Ascending aorta (tissue), 2 donors: ENCODE data around the gene BACE2. TPM values are rescaled to one million over a fixed set of nuclear protein-coding genes. Genes with fewer than 3 reads are reported as not detected.
"Not testable (repeated sequence)": the region's sequence is repeated elsewhere in the genome, so short reads cannot be mapped to it uniquely, and the experiment has no call there.

Experiments
- DNase-seq, 2 donors: peaks; one replicate each; pipeline ENCODE4 v3.0.0-alpha.2; 2019; ENCODE audit warnings: low spot score in 2 of 2
- H3K27ac ChIP-seq, 2 donors: fragments of 200-600 bp; sonication (generic); one replicate each; pipeline ENCODE4 v1.5.1; 2016 to 2017; ENCODE audit warnings: mild to moderate bottlenecking in 1 of 2
- H3K27me3 ChIP-seq: fragments of 200-600 bp; sonication (generic); one replicate; pipeline ENCODE4 v1.5.1; 2017
- H3K36me3 ChIP-seq, 2 donors: fragments of 200-600 bp; sonication (generic); one replicate each; pipeline ENCODE4 v1.5.1; 2016
- H3K4me1 ChIP-seq, 2 donors: fragments of 200-600 bp; sonication (generic); one replicate each; pipeline ENCODE4 v1.5.1; 2016 to 2017; ENCODE audit warnings: mild to moderate bottlenecking in 1 of 2
- H3K4me3 ChIP-seq, 2 donors: fragments of 200-600 bp; sonication (generic); one replicate each; pipeline ENCODE4 v1.5.1; 2016 to 2017; ENCODE audit warnings: mild to moderate bottlenecking in 1 of 2
- H3K9me3 ChIP-seq, 2 donors: fragments of 200-600 bp; sonication (generic); one replicate each; pipeline ENCODE4 v1.5.1; 2016
- intact Hi-C: fragments of 100-400 bp; cut with DNase I; formaldehyde crosslinking; loops from one replicate; pipeline ENCODE4 v1.15.1; 2023
- total RNA-seq: library from RNA; depleted of rRNA; stranded (reverse); fragments of >200 nt; gene quantifications from one replicate; pipeline ENCODE4 v1.1.0, GENCODE V29; 2016
- TF ChIP-seq, protein P1 (sequence below), 3 experiments: fragments of 200-600 bp in 2 of 3; fragments of 450-650 bp in 1 of 3; sonication (generic) in 2 of 3; IDR thresholded peaks; one replicate each; pipeline ENCODE4 v1.5.1; 2016 to 2019; ENCODE audit warnings: antibody characterized with exemption in 3 of 3, mild to moderate bottlenecking in 1 of 3, moderate library complexity in 1 of 3

Gene BACE2
- total RNA-seq, 1 donor from 2014 or later: 151 TPM

DNA sequence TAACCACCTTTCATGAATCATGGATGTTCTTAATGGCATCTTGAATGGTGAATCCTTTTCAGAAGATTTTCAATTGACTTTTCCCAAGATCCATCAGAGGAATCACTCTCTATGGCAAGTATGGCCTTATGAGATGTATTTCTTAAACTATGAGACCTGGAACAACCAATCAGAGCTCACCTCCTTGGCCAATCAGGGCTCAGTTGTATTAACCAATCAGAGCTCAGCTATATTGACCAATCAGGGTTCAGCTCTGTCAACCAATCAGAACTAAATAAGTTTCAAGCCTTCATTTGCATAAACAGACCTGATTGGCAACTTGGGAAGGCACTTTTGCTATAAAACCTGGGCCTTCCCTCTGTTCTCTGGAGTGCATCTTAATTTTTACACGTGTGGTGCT is 135.0 kb downstream of the BACE2 start:
- H3K4me3 ChIP-seq: no peak overlapping the region
- H3K4me1 ChIP-seq: no peaks in the 10 kb centered on the region
- intact Hi-C loops: no loop called here
- TF ChIP-seq, protein P1, sequence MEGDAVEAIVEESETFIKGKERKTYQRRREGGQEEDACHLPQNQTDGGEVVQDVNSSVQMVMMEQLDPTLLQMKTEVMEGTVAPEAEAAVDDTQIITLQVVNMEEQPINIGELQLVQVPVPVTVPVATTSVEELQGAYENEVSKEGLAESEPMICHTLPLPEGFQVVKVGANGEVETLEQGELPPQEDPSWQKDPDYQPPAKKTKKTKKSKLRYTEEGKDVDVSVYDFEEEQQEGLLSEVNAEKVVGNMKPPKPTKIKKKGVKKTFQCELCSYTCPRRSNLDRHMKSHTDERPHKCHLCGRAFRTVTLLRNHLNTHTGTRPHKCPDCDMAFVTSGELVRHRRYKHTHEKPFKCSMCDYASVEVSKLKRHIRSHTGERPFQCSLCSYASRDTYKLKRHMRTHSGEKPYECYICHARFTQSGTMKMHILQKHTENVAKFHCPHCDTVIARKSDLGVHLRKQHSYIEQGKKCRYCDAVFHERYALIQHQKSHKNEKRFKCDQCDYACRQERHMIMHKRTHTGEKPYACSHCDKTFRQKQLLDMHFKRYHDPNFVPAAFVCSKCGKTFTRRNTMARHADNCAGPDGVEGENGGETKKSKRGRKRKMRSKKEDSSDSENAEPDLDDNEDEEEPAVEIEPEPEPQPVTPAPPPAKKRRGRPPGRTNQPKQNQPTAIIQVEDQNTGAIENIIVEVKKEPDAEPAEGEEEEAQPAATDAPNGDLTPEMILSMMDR (IDR thresholded peaks at IDR 0.05): no peak
- H3K27me3 ChIP-seq: no peaks in the 10 kb centered on the region
- H3K9me3 ChIP-seq: peaks cover 0 to 9% of the 10 kb centered on the region in 2 donors
- no peak overlapping the region for H3K27ac ChIP-seq
- DNase-seq: no peak
- H3K36me3 ChIP-seq: no peaks in the 10 kb centered on the region

DNA sequence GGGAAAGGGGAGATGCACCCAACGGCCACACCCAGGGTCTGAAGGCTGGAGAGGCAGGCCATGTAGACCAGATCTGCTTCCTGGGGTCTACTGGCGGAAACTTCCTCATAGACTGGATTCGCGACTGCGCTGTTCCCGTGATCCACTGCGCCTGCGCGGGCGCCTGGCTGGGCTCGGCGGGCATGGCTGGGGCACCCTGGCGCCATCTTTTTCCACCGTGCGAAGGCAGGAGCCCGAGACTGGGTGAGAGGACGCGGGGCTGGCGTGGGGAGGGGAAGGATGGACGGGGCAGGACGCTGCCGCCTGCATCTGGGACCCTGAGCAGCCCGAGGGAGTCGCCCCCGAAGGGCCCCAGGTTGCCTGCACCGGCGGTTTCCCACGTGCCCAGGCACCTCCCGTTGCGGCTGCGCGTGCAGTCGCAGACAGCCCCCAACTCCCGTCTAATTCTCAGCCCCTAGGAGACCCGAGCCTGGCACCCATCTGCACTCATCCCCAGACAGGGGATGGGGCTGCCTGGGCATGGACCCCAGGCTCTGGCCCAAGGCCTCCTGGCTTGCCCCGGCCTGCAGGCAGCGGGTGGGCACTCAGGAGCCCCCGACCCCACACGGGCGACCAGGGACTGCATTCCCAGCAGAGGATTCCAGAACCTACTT is 136.2 kb downstream of the BACE2 start:
- Histone ChIP-seq H3K36me3 (no peaks in the 10 kb centered on the region), H3K4me3 (no peak overlapping the region), H3K27ac (no peak overlapping the region), H3K9me3 (peaks cover 0 to 9% of the 10 kb centered on the region in 2 donors), H3K4me1 (no peaks in the 10 kb centered on the region), H3K27me3 (no peaks in the 10 kb centered on the region)
- TF ChIP-seq, protein P1 (IDR thresholded peaks at IDR 0.05): no peak
- intact Hi-C loops: no loop called here
- DNase-seq: no peak

DNA sequence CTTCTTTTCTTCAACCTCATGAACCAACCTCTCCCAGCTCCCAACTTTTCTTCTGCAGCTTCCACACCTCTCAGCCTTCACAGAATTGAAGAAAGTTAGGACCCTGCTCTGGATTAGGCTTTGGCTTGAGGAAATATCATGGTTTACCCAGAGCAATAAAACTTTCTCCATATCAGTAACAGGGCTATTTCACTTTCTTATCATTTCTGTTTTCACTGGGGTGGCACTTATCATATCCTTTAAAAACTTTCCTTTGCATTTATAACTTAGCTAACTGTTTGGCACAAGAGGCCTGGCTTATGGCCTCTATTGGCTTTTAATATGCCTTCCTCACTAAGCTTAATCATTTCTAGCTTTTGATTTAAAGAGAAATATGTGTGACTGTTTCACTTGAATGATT is 139.3 kb downstream of the BACE2 start:
- peaks cover 0 to 2% of the 10 kb centered on the region in 2 donors for H3K9me3 ChIP-seq
- H3K4me1 ChIP-seq: no peaks in the 10 kb centered on the region
- intact Hi-C loops: no loop called here

DNA sequence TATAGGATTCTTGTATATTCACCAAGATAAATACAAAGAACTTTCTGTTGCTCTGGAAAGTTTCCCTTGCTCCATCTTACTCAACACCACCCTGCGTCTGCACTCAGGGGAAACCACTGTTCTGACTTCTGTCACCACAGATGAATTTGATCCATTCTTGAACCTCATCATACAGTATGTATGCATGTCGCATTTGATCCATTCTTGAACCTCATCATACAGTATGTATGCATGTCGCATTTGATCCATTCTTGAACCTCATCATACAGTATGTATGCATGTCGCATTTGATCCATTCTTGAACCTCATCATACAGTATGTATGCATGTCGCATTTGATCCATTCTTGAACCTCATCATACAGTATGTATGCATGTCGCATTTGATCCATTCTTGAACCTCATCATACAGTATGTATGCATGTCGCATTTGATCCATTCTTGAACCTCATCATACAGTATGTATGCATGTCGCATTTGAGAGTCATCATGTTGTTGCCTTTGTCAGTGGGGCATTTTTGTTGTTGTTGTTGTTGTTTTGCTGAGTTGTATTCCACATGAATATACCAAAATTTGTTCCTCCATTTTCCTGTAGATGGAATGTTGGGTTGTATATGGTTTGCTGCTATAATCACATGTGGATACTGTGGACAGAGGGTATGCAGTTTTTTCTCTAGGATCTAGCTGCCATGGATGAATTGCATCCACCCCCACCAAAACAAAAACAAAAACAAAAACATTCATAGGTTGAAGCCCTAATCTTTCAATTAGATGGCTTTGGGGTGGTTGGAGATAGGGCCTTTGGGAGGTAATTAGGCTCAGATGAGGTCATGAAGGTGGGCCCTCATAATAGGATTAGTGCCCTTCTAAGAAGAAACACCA is 145.6 kb downstream of the BACE2 start:
- H3K4me1 ChIP-seq, DNase-seq, H3K36me3 ChIP-seq, H3K9me3 ChIP-seq, intact Hi-C loops, H3K27ac ChIP-seq, H3K4me3 ChIP-seq, H3K27me3 ChIP-seq: not testable (repeated sequence)

More for the DNA sequence above, 139.3 kb downstream of the BACE2 start:
- H3K4me3 ChIP-seq: no peak overlapping the region
- no peaks in the 10 kb centered on the region for H3K27me3 ChIP-seq
- no peak overlapping the region for H3K27ac ChIP-seq
- no peaks in the 10 kb centered on the region for H3K36me3 ChIP-seq
- no peak for DNase-seq
- TF ChIP-seq, protein P1 (IDR thresholded peaks at IDR 0.05): no peak

DNA sequence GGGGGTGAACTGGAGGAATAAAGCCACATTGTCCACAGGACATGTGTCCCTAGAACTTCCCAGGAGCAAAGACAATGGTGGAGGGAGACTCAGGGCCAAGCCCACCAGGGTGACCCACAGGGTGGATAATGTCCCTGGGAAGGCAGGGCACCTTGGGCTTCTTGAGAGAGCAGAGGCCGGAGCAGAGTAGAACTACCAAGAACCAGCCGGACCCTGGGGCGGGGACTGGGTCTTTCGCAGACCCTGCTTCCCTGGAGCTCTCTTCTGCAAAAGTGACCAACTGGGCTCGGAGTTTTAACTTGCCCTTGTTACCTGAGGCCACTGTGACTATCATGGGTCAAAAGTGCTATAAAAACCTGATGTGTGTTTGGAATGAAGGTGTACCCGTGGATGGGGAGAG is 147.8 kb downstream of the BACE2 start:
- Histone ChIP-seq H3K4me1 (peaks cover 0 to 7% of the 10 kb centered on the region in 2 donors), H3K4me3 (no peak overlapping the region), H3K27me3 (no peaks in the 10 kb centered on the region), H3K27ac (no peak overlapping the region), H3K36me3 (no peaks in the 10 kb centered on the region), H3K9me3 (no peaks in the 10 kb centered on the region)
- intact Hi-C loops: no loop called here
- no peak for DNase-seq
- TF ChIP-seq, protein P1 (IDR thresholded peaks at IDR 0.05): no peak
